GM18907 (cell line): ENCODE results near the gene POMZP3.
"Not testable (repeated sequence)": the region's sequence is repeated elsewhere in the genome, so short reads cannot be mapped to it uniquely, and the experiment has no call there.

ENCODE experiments used
- ATAC-seq: cut with Tn5 transposase; IDR thresholded peaks from one replicate; pipeline ENCODE4 v1.9.1; 2021; ENCODE audit warnings: mild to moderate bottlenecking, moderate library complexity; ENCODE audit not compliant: unreplicated experiment

POMZP3 gene

GRCh38 chr7:76626989-76627642 is at the start of gene POMZP3:
POMZP3 (minus strand) TSS chr7:76627279; CDS start chr7:76626064, 1,215 bp downstream.
- peak; percentile 85 for ATAC-seq

DNA sequence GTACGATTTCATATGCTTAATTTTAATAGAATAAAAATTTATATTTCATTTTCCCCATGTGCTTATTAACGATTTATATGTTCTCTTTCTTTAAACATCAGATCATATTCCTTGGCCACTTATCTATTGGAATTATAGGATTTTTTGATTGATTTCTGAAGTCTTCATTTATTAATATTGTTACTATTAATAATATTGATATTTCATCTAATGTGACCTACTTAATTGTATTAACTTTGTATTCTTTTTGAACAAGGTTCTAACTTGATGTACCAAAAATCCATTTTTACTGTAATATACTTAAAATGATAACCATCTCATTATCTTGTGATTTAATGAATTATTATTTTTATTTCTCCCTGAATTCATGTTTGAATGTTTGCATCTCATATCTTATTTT is 48.7 kb upstream of the POMZP3 start:
- ATAC-seq = not testable (repeated sequence)

GRCh38 chr7:76673346-76673745 is 46.3 kb upstream of the POMZP3 start:
- ATAC-seq = not testable (repeated sequence)

GRCh38 chr7:76659212-76659611 is 32.1 kb upstream of the POMZP3 start:
- not testable (repeated sequence) for ATAC-seq

DNA sequence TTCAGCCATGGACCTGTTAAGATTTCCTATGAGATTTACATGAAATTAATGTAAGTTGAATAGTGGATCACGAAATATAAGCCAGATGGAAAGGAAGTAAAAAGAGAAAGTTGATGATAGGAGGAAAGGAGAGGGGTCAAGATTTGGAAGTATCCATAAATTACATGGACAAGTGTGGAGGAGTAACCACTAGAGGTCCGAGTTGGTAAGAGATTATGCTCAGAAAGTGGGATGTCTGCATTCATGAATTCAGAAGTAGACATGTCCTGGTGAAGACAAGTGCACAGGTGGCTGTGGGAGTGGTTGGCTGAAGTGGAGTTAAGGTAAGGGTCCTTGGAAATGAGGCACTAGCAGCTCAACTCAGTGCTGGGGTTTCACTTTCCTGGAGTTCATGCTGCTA is 29.3 kb upstream of the POMZP3 start:
- ATAC-seq = not testable (repeated sequence)

GRCh38 chr7:76642620-76643019 is 15.5 kb upstream of the POMZP3 start:
- ATAC-seq = not testable (repeated sequence)

GRCh38 chr7:76637061-76637691 is 10.1 kb upstream of the POMZP3 start:
- ATAC-seq = peak; percentile 95

GRCh38 chr7:76626581-76626980 is 498 bp downstream of the POMZP3 start:
- ATAC-seq = not testable (repeated sequence)

- ATAC-seq = not testable (repeated sequence)
These were observed 7.5 kb downstream of the POMZP3 start for GRCh38 chr7:76619439-76620190.

GRCh38 chr7:76613783-76614182 is 13.3 kb downstream of the POMZP3 start:
- not testable (repeated sequence) for ATAC-seq

DNA sequence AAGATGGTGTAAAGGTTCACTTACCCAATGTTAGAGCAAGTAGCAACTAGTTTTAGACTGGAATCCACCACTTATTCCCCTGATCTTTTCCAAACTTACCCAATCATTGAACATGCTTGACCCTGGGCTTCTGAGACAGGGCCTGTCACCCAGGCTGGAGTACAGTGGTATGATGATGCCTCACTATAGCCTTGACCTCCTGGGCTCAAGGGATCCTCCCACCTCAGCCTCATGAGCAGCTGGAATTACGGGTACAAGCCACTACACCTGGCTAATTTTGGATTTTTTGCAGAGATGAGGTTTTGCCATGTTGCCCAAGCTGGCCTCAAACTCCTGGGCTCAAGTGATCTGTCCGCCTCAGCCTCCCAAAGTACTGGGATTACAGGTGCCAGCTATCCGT is 14.8 kb downstream of the POMZP3 start:
- not testable (repeated sequence) for ATAC-seq

DNA sequence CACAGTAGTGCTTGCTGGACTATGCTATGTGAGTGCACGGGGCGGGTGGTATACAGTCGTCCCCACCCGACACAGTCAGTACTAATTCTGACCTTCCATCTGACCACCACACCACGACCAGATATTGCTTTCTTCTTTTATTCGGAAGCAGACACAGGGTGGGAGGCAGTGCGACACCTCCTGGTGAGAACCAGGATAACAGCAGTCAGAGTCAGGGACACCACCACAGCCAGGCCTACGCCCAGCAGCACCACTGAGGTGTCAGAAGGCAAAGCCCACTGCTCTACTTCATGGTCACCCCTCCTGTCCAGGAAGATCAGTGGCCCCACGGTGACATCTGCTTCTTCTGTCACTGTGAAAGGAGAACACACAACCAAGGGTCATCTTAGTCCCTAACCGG is 17.2 kb downstream of the POMZP3 start:
- ATAC-seq = peak; percentile 29

DNA sequence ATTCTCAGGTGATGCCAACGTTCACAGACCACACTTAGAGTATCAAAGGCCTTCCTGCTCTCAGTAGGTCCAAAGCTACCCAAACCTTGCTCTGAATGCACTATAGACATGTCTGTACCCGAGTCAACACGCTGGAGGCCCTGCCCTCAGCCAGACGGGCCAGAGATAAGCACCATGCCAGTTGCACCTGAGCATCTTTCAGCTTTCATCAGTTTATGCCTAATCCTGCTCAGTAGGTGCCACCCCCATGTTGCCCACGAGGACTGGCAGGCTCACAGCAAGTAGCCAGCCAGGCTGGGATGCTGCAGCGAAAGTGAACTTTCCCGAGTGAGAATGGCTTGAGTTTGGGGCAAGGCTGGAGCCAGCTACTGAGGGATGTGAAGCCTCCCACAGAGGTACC is 18.6 kb downstream of the POMZP3 start:
- ATAC-seq = not testable (repeated sequence)

- peak; percentile 97 for ATAC-seq
These were observed 21.1 kb downstream of the POMZP3 start for GRCh38 chr7:76606027-76606426.

DNA sequence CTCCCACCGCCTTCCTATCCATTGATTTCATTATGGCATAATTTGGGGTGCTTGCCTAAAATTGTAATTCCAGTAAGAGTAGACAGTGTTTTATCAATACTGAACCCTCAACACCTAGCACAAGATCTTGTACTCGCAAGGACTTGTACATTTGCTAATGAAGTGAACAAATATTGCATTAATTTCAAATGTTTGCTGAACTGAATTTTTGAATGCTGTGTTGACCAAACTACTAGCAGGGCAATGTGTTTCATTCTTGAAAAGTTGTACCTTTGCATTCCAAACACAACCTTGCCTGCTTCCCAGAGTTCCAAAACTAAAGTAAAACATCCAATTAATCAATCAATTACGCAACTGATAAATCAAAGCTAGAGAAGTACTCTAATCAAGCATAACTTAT is 26.4 kb downstream of the POMZP3 start:
- not testable (repeated sequence) for ATAC-seq

DNA sequence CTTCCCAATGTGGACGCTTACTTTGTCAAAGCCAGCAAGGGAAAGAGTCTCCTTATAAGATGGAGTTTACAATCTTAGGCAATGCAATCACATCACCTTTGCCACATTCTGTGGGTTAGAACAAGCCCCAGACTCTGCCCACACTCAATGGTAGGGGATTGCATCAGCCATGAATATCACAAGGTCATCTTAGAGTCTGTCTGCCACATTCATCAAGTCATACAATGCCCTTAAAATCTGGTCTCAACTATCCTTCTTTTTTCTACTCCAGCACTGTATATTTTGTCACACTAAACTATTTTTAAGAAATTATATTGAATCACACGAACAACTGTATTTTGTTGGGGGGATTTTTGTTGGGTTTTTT is 27.0 kb downstream of the POMZP3 start:
- ATAC-seq = not testable (repeated sequence)

GRCh38 chr7:76598590-76599264 is 28.4 kb downstream of the POMZP3 start:
- ATAC-seq = not testable (repeated sequence)

DNA sequence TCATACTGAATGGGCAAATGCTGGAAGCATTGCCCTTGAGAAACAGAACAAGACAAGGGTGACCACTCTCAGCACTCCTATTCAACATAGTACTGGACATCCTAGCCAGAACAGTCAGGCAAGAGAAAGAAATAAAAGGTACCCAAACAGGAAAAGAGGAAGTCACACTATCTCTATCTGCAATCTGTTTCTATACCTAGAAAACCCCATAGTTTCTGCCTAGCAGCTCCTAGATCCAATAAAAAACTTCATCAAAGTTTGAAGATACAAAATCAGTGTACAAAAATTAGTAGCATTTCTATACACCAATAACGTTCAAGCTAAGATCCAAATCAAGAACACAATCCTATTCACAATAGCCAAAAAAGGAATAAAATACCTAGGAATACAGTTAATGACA is 29.8 kb downstream of the POMZP3 start:
- peak; percentile 49 for ATAC-seq

DNA sequence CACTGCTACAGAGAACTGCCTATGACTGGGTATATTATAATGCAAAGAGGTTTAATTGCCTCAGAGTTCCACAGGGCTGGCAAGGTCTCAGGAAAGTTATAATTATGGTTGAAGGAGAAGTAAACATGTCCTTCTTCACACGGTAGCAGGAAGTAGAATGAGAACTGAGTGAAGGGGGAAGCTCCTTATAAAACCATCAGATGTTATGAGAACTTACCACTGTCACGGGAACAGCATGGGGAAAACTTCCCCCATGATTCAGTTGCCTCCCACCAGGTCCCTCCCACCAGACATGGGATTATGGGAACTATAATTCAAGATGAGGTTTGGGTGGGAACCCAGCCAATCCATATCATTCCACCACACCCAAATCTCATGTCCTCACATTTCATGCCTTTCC is 34.4 kb downstream of the POMZP3 start:
- not testable (repeated sequence) for ATAC-seq

DNA sequence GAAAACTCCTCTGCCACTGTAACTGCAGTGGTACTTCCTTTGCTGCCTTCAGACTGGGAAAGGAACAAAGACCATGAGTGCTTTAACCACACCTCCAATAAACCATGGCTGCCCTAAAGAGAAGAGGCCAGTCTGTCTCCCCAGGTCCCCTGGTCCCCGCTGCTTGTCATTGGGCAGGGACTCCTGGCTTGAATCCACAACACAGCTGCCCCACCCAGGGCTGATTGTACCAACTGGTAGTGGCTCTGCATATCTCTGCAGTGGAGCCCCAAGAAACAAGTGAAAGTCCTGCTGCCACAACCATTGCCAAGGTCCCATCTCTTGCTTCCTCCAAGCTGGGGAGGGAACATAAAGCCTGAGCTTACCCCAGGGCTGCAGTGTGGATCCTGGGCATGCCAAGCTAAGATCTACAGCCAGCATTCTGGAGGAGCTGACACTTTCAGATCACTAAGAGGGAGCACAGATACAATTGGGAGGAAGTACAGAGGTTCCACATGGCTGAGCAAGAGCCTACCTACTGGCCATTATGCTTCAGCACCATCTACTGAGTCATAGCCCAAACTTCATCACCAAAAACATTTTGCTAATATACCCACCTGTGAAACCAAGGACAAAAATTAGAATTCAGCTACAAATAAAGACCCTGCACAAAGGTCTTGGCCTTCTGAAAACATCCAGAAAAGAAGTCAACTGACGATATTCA is 35.3 kb downstream of the POMZP3 start:
- ATAC-seq = peak; percentile 74

DNA sequence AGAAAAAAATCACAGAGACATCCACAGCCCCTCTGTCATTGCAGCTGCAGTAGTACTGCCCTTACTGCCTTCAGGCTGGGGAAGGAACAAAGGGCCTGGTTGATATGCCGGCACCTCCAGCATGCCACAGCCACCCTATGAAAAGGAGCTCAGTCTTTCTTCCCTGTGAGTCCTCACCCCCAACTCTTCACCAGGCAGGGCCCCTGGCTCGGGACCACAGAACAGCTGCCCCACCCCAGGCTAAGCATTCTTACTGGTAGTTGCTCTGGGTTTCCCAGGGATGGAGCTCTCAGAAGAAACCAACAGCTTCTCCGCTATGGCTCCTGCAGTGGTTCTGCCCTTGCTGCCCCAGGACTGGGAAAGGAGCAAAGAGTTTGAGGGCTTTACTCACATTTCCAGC is 36.0 kb downstream of the POMZP3 start:
- not testable (repeated sequence) for ATAC-seq
